ENCODE results near the gene ADORA2B.

DNA sequence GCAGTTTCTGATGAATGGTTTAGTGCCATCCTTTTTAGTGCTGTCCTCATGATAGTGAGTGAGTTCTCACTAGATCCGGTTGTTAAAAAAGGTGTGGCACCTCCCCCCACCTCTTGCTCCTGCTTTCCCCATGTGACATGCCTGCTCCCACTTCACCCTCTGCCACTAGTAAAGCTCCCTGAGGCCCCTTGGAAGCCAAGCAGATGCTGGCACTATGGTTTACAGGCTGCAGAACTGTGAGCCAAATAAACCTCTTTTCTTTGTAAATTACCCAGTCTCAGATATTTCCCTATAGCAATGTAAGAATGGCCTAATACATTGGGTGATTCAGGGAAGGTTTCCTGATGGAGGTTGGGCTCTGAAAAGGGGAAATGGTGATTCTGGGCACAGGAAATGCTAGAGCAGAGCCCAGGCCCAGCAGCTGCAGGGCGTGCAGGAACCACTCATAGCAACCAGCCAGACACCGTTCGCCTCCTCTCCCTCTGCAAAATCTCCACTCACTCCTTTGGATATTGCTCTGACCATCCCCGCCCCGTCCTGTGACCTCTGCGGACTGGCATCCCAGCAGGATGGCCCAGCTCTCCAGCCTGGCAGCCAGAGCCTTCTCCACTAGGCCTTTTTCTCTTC, 2.6 kb upstream of the ADORA2B start:
- TF ChIP-seq CTCF (conservative IDR thresholded peaks at IDR 0.05; ENCODE audit: low read length) (no peak), EZH2phosphoT487 (IDR thresholded peaks at IDR 0.05; ENCODE audit: borderline replicate concordance, low read depth, low read length) (no peak)
